HL-60 (cell line): ENCODE results near the gene RBMX2.

ENCODE experiments used
- GABPA ChIP-seq: IDR thresholded peaks from 2 replicates; pipeline ENCODE4 v1.6.1; 2012; ENCODE audit warnings: low read depth
- POLR2AphosphoS5 ChIP-seq: IDR thresholded peaks from 2 replicates; pipeline ENCODE4 v1.6.1; 2012; ENCODE audit warnings: low read depth
- SPI1 ChIP-seq: IDR thresholded peaks from 2 replicates; pipeline ENCODE4 v1.6.1; 2012; ENCODE audit warnings: low read depth, mild to moderate bottlenecking, borderline replicate concordance
- TF ChIP-seq, protein P1 (sequence below): IDR thresholded peaks from one replicate; pipeline ENCODE4 v1.5.1; 2011; ENCODE audit warnings: low read length, control low read depth, inconsistent platforms; ENCODE audit not compliant: insufficient read depth
- TF ChIP-seq, protein P2 (sequence below): IDR thresholded peaks from 2 replicates; pipeline ENCODE4 v1.6.1; 2012; ENCODE audit warnings: low read depth; ENCODE audit not compliant: insufficient replicate concordance

DNA sequence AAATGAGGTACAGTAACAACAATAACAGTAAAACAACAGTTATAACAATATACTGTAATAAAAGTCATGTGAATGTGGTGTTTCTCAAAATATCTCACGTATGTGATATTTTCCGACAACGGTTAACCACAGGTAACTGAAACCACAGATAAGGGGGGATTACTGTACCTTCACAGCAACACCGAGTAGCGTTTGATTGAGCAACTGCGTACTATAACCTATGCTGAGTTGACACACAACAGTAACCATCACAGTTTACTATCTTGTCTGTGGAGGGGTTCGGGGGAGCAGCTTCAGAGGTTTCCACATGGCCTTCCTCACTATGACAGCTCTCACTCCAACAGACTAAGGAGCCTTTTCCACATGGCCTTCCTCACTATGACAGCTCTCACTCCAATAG, 13.4 kb downstream of the RBMX2 start:
- TF ChIP-seq, protein P1, sequence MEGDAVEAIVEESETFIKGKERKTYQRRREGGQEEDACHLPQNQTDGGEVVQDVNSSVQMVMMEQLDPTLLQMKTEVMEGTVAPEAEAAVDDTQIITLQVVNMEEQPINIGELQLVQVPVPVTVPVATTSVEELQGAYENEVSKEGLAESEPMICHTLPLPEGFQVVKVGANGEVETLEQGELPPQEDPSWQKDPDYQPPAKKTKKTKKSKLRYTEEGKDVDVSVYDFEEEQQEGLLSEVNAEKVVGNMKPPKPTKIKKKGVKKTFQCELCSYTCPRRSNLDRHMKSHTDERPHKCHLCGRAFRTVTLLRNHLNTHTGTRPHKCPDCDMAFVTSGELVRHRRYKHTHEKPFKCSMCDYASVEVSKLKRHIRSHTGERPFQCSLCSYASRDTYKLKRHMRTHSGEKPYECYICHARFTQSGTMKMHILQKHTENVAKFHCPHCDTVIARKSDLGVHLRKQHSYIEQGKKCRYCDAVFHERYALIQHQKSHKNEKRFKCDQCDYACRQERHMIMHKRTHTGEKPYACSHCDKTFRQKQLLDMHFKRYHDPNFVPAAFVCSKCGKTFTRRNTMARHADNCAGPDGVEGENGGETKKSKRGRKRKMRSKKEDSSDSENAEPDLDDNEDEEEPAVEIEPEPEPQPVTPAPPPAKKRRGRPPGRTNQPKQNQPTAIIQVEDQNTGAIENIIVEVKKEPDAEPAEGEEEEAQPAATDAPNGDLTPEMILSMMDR, result no peak
- TF ChIP-seq POLR2AphosphoS5 (no peak), SPI1 (no peak), GABPA (no peak)
- TF ChIP-seq, protein P2, sequence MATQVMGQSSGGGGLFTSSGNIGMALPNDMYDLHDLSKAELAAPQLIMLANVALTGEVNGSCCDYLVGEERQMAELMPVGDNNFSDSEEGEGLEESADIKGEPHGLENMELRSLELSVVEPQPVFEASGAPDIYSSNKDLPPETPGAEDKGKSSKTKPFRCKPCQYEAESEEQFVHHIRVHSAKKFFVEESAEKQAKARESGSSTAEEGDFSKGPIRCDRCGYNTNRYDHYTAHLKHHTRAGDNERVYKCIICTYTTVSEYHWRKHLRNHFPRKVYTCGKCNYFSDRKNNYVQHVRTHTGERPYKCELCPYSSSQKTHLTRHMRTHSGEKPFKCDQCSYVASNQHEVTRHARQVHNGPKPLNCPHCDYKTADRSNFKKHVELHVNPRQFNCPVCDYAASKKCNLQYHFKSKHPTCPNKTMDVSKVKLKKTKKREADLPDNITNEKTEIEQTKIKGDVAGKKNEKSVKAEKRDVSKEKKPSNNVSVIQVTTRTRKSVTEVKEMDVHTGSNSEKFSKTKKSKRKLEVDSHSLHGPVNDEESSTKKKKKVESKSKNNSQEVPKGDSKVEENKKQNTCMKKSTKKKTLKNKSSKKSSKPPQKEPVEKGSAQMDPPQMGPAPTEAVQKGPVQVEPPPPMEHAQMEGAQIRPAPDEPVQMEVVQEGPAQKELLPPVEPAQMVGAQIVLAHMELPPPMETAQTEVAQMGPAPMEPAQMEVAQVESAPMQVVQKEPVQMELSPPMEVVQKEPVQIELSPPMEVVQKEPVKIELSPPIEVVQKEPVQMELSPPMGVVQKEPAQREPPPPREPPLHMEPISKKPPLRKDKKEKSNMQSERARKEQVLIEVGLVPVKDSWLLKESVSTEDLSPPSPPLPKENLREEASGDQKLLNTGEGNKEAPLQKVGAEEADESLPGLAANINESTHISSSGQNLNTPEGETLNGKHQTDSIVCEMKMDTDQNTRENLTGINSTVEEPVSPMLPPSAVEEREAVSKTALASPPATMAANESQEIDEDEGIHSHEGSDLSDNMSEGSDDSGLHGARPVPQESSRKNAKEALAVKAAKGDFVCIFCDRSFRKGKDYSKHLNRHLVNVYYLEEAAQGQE, result no peak
